Epidermal melanocyte (primary cell): ENCODE data around the gene GANAB.
"Not testable (repeated sequence)": the region's sequence is repeated elsewhere in the genome, so short reads cannot be mapped to it uniquely, and the experiment has no call there.

Source experiments
- DNase-seq: peaks from one replicate; pipeline ENCODE4 v3.0.0; 2011; ENCODE audit warnings: low spot score; ENCODE audit not compliant: insufficient read length

GANAB gene

DNA sequence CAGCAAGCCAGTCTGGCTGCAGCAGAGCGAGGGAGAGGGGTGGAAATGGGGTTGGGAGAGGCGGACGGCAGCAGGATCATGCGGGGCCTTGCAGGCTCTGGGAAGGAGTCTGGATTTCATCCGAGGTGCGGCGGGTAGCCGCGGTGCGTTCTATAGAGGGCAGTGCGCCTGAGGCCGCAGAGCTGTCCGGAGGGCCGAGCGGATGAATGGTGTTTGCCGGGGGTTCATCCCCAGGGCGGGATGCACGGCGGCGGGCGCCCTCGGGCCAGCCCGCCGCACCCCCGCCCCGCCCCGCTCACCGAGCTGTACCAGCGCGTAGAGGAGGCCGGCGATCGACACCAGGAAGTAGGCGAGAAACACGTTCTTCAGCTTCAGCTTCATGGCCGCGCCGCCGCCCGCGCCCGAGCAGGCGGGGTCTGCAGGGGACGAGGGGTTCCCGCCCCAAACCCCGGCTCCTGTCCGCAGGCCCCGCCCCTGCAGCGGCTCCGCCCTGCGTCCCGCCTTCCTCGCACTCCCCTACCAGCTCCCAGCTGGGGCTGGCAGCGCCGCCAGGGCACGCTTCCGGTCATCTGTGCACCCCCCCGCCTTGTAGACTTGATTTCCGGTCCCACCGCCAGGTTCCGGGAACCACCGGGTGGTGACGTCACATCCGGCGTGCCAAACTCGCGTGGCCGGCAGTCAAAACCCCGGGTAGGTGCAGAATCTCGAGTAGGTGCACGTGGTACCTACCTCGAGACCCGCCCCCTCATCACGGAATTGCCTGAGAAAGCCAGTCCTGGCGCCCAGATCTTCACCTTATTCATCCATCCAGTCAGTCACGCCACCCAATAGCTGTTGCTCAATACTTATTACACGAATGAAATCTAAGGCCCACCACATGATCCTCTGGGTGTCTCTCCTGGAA, 24.6 kb downstream of the GANAB start, which contains the start of gene B3GAT3:
B3GAT3 (minus strand) TSS at position 420 of the 904 bp plus-strand sequence; CDS start at position 381, 39 bp downstream.
- DNase-seq, result peak; percentile 100

- no peak for DNase-seq
These were observed 25.3 kb downstream of the GANAB start for GRCh38 chr11:62621027-62621566.

- not testable (repeated sequence) for DNase-seq
These were observed 29.5 kb downstream of the GANAB start for GRCh38 chr11:62616957-62617356.

- no peak for DNase-seq
These were observed 30.9 kb downstream of the GANAB start for GRCh38 chr11:62615521-62615920.

GRCh38 chr11:62614275-62614674, 32.1 kb downstream of the GANAB start:
- DNase-seq, result no peak

DNA sequence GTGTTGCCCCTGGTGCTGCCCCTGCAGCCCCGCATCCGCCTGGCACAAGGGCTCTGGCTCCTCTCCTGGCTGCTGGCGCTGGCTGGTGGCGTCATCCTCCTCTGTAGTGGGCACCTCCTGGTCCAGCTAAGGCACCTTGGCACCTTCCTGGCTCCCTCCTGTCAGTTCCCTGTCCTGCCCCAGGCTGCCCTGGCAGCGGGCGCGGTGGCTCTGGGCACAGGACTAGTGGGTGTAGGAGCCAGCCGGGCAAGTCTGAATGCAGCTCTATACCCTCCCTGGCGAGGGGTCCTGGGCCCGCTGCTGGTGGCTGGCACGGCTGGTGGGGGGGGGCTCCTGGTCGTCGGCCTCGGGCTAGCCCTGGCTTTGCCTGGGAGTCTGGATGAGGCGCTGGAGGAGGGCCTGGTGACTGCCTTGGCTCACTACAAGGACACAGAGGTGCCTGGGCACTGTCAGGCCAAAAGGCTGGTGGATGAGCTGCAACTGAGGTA, 33.1 kb downstream of the GANAB start:
- DNase-seq, result no peak

DNA sequence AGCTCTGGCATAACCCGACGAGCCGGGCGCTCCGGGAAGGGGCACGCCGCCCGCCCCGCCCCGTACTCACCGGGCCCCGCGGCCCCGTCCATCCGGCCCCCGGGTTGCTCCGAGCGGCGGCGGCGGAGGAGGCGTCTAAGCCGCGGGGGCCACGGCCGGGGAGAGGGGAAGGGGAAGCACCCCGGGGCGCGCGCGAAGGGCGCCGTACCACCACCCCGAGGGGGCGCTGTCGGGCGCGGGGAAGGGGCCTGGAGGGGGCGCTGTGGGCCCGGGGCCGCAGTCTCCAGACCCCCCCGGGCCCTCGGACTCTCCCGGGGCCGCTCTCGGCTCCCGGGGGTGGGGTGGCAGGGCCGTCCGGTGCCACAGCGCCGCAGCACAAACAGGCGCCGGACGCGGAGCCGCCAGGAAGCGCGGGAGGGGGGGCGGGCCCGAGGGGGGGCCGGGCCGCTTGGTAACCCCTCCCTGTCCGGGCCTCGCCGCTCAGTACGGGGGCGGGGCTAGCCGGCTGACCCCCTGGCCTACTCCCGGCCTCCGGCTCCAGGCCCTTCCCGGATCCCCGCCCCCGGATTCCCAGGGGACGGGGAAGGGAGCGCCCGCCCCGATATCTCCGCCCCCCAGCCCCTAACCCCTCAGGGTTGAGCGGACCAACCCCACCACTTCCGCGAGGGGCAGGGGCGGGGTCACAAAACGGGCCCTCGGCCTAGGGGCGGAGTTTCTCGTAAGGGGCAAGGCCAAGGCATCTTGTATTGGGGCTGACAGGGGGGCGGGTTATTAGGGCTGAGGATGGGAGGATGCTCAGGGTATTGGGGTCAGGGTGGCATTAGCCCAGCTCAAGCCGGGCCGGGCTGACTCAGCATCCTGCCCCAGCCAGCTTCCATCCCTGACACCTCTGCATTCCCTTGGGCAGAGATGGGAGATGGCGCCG, 33.8 kb downstream of the GANAB start, which contains the start of the genes EML3 and ROM1:
EML3 (minus strand) TSS at position 410 of the 925 bp plus-strand sequence; CDS start at position 92, 318 bp downstream.
ROM1 (plus strand) TSS at position 892 of the 925 bp plus-strand sequence; CDS start at position 917, 25 bp downstream.
- peak; percentile 90 for DNase-seq

- DNase-seq, result no peak
These were observed 34.6 kb downstream of the GANAB start for GRCh38 chr11:62611705-62612365.

DNA sequence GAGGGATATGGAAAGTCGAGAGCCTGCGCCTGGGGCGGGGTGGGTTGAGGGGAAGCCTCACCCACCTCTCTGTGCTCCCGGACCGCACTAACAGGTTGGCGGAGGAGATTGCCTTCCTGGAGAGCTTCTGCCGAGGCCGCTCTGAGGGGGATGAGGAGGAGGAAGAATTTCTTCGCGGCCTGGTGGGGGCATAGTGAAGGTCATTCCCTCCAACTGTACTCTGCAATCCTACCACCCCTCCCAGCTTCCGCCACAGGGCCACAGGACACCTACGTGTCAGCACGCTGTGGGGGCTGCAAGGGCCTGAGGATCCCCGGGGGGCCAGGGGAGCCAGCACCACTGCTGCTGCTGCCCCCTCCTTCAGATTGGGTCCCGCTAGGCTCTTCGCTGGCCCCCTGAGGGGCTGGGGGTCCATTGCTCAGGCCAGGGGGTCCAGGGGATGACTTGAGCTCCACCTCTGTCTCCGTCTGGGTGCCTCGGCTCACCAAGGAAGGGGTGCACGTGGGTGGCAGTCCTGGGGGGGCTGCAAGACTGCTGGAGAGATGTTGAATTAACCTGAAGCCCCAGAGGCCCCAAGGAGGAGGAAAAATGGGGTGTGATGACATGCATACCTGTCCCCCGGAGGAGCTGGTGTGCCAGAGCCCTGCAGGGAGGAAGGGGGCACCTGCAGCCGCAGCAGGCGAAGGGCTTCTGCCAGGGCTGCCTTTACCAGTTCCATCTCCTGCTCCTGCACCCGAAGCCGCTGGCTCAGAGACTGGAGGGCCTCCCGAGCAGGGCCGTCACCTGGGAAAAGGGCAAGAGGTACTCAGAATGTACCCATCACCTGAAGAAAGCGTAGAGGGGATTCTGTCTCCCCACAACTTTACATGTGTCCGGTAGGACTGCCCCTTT, 35.4 kb downstream of the GANAB start:
- DNase-seq, result no peak

- DNase-seq, result no peak
These were observed 36.0 kb downstream of the GANAB start for GRCh38 chr11:62610403-62610802.

GRCh38 chr11:62608776-62609175, 37.6 kb downstream of the GANAB start:
- no peak for DNase-seq

DNA sequence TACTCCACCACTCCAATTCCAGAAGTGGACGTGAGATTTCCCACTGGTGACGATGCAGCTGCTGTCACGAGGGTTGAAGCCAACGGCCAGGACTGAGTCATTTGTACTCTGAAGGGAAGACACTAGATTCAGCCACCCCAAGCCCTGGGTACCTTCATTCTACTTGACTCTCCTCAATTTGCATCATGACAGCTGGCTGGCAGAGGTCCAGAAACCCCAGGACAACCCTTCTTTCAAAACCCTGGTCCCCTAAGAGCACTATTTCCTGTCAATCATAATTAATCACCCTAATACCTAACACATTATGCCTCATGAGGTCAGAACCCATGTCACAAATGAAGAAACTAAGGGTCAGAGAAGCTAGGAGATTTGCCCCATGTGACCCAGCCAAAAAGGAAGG, 38.7 kb downstream of the GANAB start:
- DNase-seq, result no peak

- no peak for DNase-seq
These were observed 40.5 kb downstream of the GANAB start for GRCh38 chr11:62605902-62606301.

- no peak for DNase-seq
These were observed 40.9 kb downstream of the GANAB start for GRCh38 chr11:62605467-62605866.

DNA sequence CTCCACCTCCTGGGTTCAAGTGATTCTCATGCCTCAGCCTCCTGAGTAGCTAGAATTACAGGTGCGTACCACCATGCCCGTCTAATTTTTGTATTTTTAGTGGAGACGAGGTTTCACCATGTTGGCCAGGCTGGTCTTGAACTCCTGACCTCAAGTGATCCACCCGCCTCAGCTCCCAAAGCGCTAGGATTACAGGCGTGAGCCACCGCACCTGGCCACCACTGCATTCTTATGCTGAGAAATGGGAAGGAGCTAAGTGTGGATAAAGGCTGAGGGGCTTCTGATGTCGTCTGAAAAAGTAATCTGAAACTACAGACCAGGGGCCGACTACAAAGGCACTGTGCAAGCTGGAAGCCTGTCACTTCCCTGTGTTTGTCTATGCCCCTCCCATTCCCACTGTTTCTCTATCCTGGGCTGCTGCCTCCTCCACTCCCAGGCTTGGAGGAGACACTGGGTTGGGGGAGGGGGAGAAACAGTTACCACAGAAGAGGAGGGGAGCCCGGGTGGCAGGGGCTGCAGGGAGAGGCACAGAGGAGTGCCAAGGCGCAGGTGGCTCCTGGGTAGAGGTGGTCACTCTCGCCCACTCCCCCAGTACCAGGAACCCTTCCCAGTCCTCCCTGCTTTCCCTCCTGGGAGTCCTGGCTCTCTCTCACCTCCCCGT, 41.8 kb downstream of the GANAB start:
- DNase-seq, result no peak

GRCh38 chr11:62603776-62604299, 42.6 kb downstream of the GANAB start:
- no peak for DNase-seq

- DNase-seq, result no peak
These were observed 43.4 kb downstream of the GANAB start for GRCh38 chr11:62603072-62603408.

DNA sequence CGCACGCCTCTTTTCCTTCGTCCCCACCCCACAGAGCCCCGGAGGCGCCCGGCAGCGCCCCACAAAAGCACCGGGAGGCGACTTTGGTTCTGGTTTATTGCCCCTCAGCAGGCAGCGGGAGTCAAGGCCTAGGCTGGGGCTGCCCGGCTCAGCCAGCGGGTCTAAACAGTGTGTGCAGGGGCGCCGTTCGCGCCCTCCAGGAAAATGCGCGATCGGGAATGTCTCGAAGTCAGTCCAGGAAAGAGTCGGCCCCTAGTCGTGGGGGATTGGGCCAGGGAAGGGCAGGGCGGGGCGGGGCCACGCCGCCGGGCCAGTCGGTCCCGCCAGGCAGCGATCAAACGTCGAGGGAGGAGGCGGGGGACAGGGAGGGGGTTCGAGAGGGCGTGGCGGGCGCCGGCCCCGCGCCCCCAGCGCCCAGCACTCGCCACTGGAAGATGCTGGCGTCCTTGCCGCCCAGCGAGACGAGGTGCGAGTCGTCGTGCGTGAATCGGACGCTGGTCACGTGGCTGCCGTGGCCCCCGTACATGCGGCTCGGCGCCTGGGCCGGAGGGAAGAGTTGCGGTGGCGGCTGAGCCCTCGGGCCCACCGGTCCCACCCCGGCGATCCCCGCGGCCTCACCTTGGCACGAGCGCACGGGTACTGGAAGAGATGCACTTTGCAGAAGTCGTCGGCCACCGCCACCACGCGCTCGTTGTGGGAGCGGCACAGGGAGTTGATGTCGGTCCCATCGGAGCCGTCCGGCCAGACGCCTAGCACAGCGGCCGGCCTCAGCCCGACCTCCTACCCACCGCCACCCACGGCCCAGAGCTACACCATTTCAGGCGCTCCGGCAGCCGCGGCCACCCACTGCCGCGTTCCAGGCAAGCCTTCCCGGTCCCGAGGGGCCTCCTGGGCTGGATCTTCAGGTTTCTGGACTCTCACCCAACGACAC, 44.0 kb downstream of the GANAB start:
- peak; percentile 81 for DNase-seq
